DND-41 (cell line): Measurements from ENCODE around the gene RPL29.

ENCODE experiments used
- ATAC-seq: fragments of 200-7000 bp; cut with Tn5 transposase; 3 replicates; pipeline ENCODE4 v1.9.1; 2021; ENCODE audit warnings: low read depth; ENCODE audit not compliant: insufficient read depth
- DNase-seq: peaks from one replicate; pipeline ENCODE4 v3.0.0-alpha.2; 2020
- H2AFZ ChIP-seq: 2 replicates; pipeline ENCODE4 v1.6.0; 2012; ENCODE audit warnings: low read depth, low read length
- H3K27ac ChIP-seq: 2 replicates; pipeline ENCODE4 v1.5.1; 2012; ENCODE audit warnings: low read length, inconsistent platforms
- H3K27me3 ChIP-seq: fragments of 200-600 bp; sonication (generic); 2 replicates; pipeline ENCODE4 v1.6.0; 2012; ENCODE audit warnings: low read length, mild to moderate bottlenecking, inconsistent platforms; ENCODE audit not compliant: insufficient read depth, poor library complexity
- H3K36me3 ChIP-seq: 2 replicates; pipeline ENCODE4 v1.5.1; 2012; ENCODE audit warnings: low read length, inconsistent platforms; ENCODE audit not compliant: insufficient read depth
- H3K4me1 ChIP-seq: 2 replicates; pipeline ENCODE4 v1.5.1; 2012; ENCODE audit warnings: mild to moderate bottlenecking, low read length; ENCODE audit not compliant: insufficient read depth
- H3K4me2 ChIP-seq: 2 replicates; pipeline ENCODE4 v1.6.0; 2012; ENCODE audit warnings: mild to moderate bottlenecking, moderate library complexity, low read length, inconsistent platforms; ENCODE audit not compliant: insufficient read depth
- H3K4me3 ChIP-seq, 2 experiments: fragments of 200-600 bp in 1 of 2; shearing (Covaris generic) in 1 of 2; 2 replicates each; pipeline ENCODE4 v1.5.1; 2012 to 2016; ENCODE audit warnings: inconsistent platforms in 2 of 2, low read length in 2 of 2, mild to moderate bottlenecking in 2 of 2, low read depth in 1 of 2, moderate library complexity in 1 of 2
- H3K79me2 ChIP-seq: 2 replicates; pipeline ENCODE4 v1.6.0; 2012; ENCODE audit warnings: low read length, inconsistent platforms; ENCODE audit not compliant: insufficient read depth
- H3K9ac ChIP-seq: 2 replicates; pipeline ENCODE4 v1.6.0; 2012; ENCODE audit warnings: low read depth, mild to moderate bottlenecking, inconsistent platforms, low read length, moderate library complexity
- H3K9me3 ChIP-seq: 2 replicates; pipeline ENCODE4 v1.5.1; 2012; ENCODE audit warnings: low read length, moderate library complexity, mild to moderate bottlenecking, inconsistent platforms; ENCODE audit not compliant: insufficient read depth, severe bottlenecking
- H4K20me1 ChIP-seq: 2 replicates; pipeline ENCODE4 v1.6.0; 2012; ENCODE audit warnings: low read length; ENCODE audit not compliant: insufficient read depth
- EZH2 ChIP-seq: IDR thresholded peaks from 3 replicates; pipeline ENCODE4 v1.6.1; 2012; ENCODE audit warnings: borderline replicate concordance, low read depth, mild to moderate bottlenecking, moderate library complexity, low read length, inconsistent platforms; ENCODE audit not compliant: severe bottlenecking
- TF ChIP-seq, protein P1 (sequence below): IDR thresholded peaks from 2 replicates; pipeline ENCODE4 v1.5.1; 2012; ENCODE audit warnings: borderline replicate concordance, low read length, moderate library complexity, mild to moderate bottlenecking; ENCODE audit not compliant: poor library complexity, severe bottlenecking; ENCODE audit errors: extremely low read depth

RPL29 gene

GRCh38 chr3:51983578-51984268, 12.0 kb downstream of the RPL29 start:
- no peak for TF ChIP-seq EZH2
- TF ChIP-seq, protein P1, sequence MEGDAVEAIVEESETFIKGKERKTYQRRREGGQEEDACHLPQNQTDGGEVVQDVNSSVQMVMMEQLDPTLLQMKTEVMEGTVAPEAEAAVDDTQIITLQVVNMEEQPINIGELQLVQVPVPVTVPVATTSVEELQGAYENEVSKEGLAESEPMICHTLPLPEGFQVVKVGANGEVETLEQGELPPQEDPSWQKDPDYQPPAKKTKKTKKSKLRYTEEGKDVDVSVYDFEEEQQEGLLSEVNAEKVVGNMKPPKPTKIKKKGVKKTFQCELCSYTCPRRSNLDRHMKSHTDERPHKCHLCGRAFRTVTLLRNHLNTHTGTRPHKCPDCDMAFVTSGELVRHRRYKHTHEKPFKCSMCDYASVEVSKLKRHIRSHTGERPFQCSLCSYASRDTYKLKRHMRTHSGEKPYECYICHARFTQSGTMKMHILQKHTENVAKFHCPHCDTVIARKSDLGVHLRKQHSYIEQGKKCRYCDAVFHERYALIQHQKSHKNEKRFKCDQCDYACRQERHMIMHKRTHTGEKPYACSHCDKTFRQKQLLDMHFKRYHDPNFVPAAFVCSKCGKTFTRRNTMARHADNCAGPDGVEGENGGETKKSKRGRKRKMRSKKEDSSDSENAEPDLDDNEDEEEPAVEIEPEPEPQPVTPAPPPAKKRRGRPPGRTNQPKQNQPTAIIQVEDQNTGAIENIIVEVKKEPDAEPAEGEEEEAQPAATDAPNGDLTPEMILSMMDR: no peak
- H3K9me3 ChIP-seq: no peaks in the 10 kb centered on the region
- H3K9ac ChIP-seq: peak overlapping the region; percentile 66
- peak overlapping the region; percentile 81 for H2AFZ ChIP-seq
- H3K27ac ChIP-seq: peak overlapping the region; percentile 84
- H3K4me3 ChIP-seq: peak overlapping the region; percentile 27 to 77
- H3K27me3 ChIP-seq: no peaks in the 10 kb centered on the region
- peak overlapping the region; percentile 97 for H3K4me2 ChIP-seq
- DNase-seq (no peak), ATAC-seq (no peak)
- peaks cover 2% of the 10 kb centered on the region; the same call in 1 of the 2 replicates for H4K20me1 ChIP-seq
- peaks cover 36% of the 10 kb centered on the region for H3K4me1 ChIP-seq
- H3K79me2 ChIP-seq: peaks cover 17% of the 10 kb centered on the region
- peaks cover 12% of the 10 kb centered on the region; the same call in 1 of the 2 replicates for H3K36me3 ChIP-seq

- peak within 1 kb of the TSS; percentile 84 for H3K27ac ChIP-seq
- H3K9ac ChIP-seq: peak within 1 kb of the TSS; percentile 66
- peaks cover 17% of the 10 kb centered on the region for H3K79me2 ChIP-seq
- ATAC-seq (peak; percentile 83), DNase-seq (peak; percentile 76)
- H3K4me1 ChIP-seq: peaks cover 36% of the 10 kb centered on the region
- TF ChIP-seq, protein P1: no peak
- TF ChIP-seq EZH2: no peak
- peak within 1 kb of the TSS; percentile 27 to 77 for H3K4me3 ChIP-seq
- peak within 1 kb of the TSS; percentile 97 for H3K4me2 ChIP-seq
- peaks cover 12% of the 10 kb centered on the region; the same call in 1 of the 2 replicates for H3K36me3 ChIP-seq
- no peaks in the 10 kb centered on the region for H3K27me3 ChIP-seq
- no peaks in the 10 kb centered on the region for H3K9me3 ChIP-seq
- H2AFZ ChIP-seq: peak within 1 kb of the TSS; percentile 81
- H4K20me1 ChIP-seq: 0 out of 2 replicates have a peak, but pooled peaks cover 2% of the 10 kb centered on the region
Measured at GRCh38 chr3:51982838-51983577, 12.7 kb downstream of the RPL29 start, which contains the start of gene ACY1. TSS of gene ACY1 (plus strand) at chr3:51983535. CDS start at chr3:51984065, 530 bp downstream.

GRCh38 chr3:51982352-51982837, 13.3 kb downstream of the RPL29 start:
- peaks cover 12% of the 10 kb centered on the region; the same call in 1 of the 2 replicates for H3K36me3 ChIP-seq
- peak overlapping the region; percentile 27 to 77 for H3K4me3 ChIP-seq
- ATAC-seq: peak; percentile 37
- peaks cover 36% of the 10 kb centered on the region for H3K4me1 ChIP-seq
- no peaks in the 10 kb centered on the region for H3K27me3 ChIP-seq
- H2AFZ ChIP-seq: peak overlapping the region; percentile 81
- H3K27ac ChIP-seq: peak overlapping the region; percentile 84
- 0 out of 2 replicates have a peak, but pooled peaks cover 2% of the 10 kb centered on the region for H4K20me1 ChIP-seq
- peak overlapping the region; percentile 66 for H3K9ac ChIP-seq
- no peaks in the 10 kb centered on the region for H3K9me3 ChIP-seq
- TF ChIP-seq, protein P1: peak; percentile 60
- TF ChIP-seq EZH2: no peak
- peak overlapping the region; percentile 97 for H3K4me2 ChIP-seq
- peaks cover 17% of the 10 kb centered on the region for H3K79me2 ChIP-seq
- DNase-seq: peak; percentile 42
